Measurements from ENCODE around the gene MFSD6.

- TF ChIP-seq CBFB (CRISPR knock-in tag; IDR thresholded peaks at IDR 0.05; ENCODE audit: low read depth) (no peak), TCF7 (CRISPR knock-in tag; IDR thresholded peaks at IDR 0.05; ENCODE audit: low read depth) (no peak), NR1H2 (CRISPR knock-in tag; IDR thresholded peaks at IDR 0.05) (no peak), CREM (CRISPR knock-in tag; IDR thresholded peaks at IDR 0.05) (no peak), KAT7 (CRISPR knock-in tag; IDR thresholded peaks at IDR 0.05; ENCODE audit: borderline replicate concordance) (no peak), TEAD1 (CRISPR knock-in tag; IDR thresholded peaks at IDR 0.05) (no peak), ESRRA (CRISPR knock-in tag; IDR thresholded peaks at IDR 0.05; ENCODE audit: borderline replicate concordance) (no peak), ZNF232 (CRISPR knock-in tag; IDR thresholded peaks at IDR 0.05) (no peak), ETV6 (CRISPR knock-in tag; IDR thresholded peaks at IDR 0.05) (no peak), E2F5 (CRISPR knock-in tag; IDR thresholded peaks at IDR 0.05) (no peak), ZNF121 (CRISPR knock-in tag; IDR thresholded peaks at IDR 0.05) (no peak)
- TF ChIP-seq, protein P1, sequence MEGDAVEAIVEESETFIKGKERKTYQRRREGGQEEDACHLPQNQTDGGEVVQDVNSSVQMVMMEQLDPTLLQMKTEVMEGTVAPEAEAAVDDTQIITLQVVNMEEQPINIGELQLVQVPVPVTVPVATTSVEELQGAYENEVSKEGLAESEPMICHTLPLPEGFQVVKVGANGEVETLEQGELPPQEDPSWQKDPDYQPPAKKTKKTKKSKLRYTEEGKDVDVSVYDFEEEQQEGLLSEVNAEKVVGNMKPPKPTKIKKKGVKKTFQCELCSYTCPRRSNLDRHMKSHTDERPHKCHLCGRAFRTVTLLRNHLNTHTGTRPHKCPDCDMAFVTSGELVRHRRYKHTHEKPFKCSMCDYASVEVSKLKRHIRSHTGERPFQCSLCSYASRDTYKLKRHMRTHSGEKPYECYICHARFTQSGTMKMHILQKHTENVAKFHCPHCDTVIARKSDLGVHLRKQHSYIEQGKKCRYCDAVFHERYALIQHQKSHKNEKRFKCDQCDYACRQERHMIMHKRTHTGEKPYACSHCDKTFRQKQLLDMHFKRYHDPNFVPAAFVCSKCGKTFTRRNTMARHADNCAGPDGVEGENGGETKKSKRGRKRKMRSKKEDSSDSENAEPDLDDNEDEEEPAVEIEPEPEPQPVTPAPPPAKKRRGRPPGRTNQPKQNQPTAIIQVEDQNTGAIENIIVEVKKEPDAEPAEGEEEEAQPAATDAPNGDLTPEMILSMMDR (IDR thresholded peaks at IDR 0.05) = no peak
- TF ChIP-seq, protein P2, sequence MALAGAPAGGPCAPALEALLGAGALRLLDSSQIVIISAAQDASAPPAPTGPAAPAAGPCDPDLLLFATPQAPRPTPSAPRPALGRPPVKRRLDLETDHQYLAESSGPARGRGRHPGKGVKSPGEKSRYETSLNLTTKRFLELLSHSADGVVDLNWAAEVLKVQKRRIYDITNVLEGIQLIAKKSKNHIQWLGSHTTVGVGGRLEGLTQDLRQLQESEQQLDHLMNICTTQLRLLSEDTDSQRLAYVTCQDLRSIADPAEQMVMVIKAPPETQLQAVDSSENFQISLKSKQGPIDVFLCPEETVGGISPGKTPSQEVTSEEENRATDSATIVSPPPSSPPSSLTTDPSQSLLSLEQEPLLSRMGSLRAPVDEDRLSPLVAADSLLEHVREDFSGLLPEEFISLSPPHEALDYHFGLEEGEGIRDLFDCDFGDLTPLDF (CRISPR knock-in tag; IDR thresholded peaks at IDR 0.05) = no peak
- TF ChIP-seq, protein P3, sequence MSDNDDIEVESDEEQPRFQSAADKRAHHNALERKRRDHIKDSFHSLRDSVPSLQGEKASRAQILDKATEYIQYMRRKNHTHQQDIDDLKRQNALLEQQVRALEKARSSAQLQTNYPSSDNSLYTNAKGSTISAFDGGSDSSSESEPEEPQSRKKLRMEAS (CRISPR knock-in tag; IDR thresholded peaks at IDR 0.05) = no peak
These were observed 119.1 kb downstream of the MFSD6 start for GRCh38 chr2:190527214-190527613.
